D341Med (cell line): ENCODE measurements around the gene CCDC93.

Experiments
- DNase-seq: peaks from one replicate; pipeline ENCODE4 v3.0.0; 2012; ENCODE audit warnings: low spot score

CCDC93 gene

GRCh38 chr2:117917223-117917917 lies 96.5 kb downstream of the CCDC93 start:
- no peak for DNase-seq

- no peak for DNase-seq
These were observed 110.9 kb downstream of the CCDC93 start for GRCh38 chr2:117902933-117903332.

DNA sequence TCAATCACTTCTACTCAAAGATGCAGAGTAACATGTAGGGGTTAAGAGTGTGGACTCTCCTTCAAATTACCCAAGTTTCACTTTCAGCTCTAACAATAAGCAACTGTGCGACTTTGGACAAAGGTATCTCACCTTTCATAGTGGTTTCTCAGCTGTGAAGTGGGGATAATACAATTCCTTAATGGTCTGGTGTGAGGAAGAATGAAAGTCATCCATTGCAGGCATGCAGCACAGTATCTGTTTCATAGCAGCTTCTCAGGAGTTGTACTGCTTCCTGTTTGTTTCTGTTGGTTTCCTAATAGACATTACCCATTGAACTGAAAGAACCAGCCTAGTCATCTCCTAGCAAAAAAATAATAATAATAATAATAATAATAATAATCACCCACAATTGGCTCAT lies 125.0 kb downstream of the CCDC93 start:
- no peak for DNase-seq

- no peak for DNase-seq
These were observed 128.6 kb downstream of the CCDC93 start for GRCh38 chr2:117885308-117885707.

- DNase-seq, result no peak
These were observed 134.9 kb downstream of the CCDC93 start for GRCh38 chr2:117879003-117879402.

- DNase-seq, result no peak
These were observed 138.1 kb downstream of the CCDC93 start for GRCh38 chr2:117875786-117876185.
